ENCODE results near the gene ALG1L2. TPM values are rescaled to one million over a fixed set of nuclear protein-coding genes. Genes with fewer than 3 reads are reported as not detected.
A peak's percentile ranks its signal among the peaks of the same experiment; 100 is the strongest.
"Not testable (repeated sequence)": the region's sequence is repeated elsewhere in the genome, so short reads cannot be mapped to it uniquely, and the experiment has no call there.

Gene ALG1L2
- total RNA-seq, 4 donors from 2014 or later, result not detected

DNA sequence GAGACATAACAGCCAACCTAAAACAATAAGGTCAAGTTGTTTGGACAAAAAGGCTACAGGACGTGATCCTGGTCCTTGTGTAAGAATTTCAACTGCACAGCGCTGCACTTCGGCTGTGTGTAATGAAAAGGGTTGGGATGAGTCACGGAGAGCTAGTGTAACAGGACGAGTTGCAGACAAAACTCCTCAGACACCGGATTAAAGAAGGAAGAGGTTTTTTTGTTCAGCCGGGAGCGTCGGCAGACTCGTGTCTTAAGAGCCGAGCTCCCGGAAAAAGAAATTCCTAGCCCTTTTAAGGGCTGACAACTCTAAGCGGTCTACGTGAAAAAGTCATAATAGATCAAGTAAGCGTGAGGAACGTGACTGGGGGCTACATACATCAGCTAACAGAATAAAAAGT, 59.1 kb downstream of the ALG1L2 start:
- WGBS, result 68% methylated on average over 16 of the region's 16 CpGs
- H3K4me1 ChIP-seq, result peaks cover 13% of the 10 kb centered on the region
- not testable (repeated sequence) for H3K9me3 ChIP-seq; H3K36me3 ChIP-seq; H3K4me3 ChIP-seq; DNase-seq (ENCODE audit: low spot score in 2 of 2); H3K27ac ChIP-seq; H3K27me3 ChIP-seq

DNA sequence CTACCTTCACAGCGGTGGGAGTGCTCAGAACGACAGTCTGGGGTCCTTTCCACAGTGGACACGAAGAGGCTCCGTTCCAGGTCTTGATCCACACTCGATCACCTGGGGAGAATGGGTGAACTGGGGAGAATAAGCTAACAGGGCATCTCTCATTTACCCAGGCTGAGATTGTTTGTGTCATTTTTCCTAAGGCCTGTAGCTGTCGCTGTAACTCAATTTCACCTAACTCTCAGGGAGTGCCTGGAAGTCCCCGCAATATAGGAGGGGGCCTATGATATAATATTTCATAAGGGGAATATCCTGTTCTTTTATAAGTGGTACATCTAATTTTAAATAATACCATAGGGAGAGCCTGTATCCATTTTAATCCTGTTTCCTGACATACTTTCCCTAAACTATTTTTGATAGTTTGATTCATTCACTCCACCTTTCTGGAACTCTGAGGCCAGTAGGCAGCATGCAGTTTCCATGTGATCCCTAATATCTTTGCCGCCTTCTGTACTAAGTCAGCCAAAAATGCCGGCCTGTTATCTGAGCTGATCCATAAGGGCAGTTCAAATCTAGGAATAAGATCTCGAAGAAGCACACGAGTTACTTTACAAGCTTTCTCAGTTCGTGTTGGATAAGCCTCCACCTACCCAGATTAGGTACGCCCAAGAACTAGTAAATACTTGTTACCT, 62.2 kb downstream of the ALG1L2 start:
- TF ChIP-seq, protein P1, sequence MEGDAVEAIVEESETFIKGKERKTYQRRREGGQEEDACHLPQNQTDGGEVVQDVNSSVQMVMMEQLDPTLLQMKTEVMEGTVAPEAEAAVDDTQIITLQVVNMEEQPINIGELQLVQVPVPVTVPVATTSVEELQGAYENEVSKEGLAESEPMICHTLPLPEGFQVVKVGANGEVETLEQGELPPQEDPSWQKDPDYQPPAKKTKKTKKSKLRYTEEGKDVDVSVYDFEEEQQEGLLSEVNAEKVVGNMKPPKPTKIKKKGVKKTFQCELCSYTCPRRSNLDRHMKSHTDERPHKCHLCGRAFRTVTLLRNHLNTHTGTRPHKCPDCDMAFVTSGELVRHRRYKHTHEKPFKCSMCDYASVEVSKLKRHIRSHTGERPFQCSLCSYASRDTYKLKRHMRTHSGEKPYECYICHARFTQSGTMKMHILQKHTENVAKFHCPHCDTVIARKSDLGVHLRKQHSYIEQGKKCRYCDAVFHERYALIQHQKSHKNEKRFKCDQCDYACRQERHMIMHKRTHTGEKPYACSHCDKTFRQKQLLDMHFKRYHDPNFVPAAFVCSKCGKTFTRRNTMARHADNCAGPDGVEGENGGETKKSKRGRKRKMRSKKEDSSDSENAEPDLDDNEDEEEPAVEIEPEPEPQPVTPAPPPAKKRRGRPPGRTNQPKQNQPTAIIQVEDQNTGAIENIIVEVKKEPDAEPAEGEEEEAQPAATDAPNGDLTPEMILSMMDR (IDR thresholded peaks at IDR 0.05), result peak in 1 of 2 donors; percentile 29

DNA sequence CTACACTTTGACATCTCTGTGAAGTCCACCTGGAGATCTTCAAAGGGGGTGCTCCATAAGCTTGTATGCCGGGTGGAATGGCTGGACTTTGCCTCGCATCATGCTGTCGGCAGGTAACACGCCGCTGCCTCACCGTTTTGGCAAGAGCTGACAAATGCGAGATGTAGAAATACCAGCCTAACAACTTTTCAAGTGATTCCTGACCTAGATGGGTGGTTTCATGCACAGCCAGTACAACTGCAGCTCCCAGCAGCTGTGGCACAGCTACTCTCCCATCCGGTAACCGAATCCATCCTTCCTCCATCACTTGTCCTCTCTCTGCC, 62.7 kb downstream of the ALG1L2 start:
- DNase-seq (ENCODE audit: low spot score in 2 of 2); H3K4me3 ChIP-seq; H3K9me3 ChIP-seq; H3K36me3 ChIP-seq; H3K27me3 ChIP-seq: not testable (repeated sequence)
- Histone ChIP-seq H3K4me1 (peaks cover 13% of the 10 kb centered on the region), H3K27ac (peak overlapping the region; percentile 48)
- WGBS, result 35% methylated on average over 9 of the region's 9 CpGs

More for the DNA sequence above, 62.2 kb downstream of the ALG1L2 start:
- WGBS, result 51% methylated on average over 11 of the region's 13 CpGs
- H3K4me3 ChIP-seq; H3K9me3 ChIP-seq; H3K36me3 ChIP-seq; H3K27me3 ChIP-seq; DNase-seq (ENCODE audit: low spot score in 2 of 2): not testable (repeated sequence)
- H3K4me1 ChIP-seq, result peaks cover 13% of the 10 kb centered on the region
- H3K27ac ChIP-seq, result peak overlapping the region; percentile 48

DNA sequence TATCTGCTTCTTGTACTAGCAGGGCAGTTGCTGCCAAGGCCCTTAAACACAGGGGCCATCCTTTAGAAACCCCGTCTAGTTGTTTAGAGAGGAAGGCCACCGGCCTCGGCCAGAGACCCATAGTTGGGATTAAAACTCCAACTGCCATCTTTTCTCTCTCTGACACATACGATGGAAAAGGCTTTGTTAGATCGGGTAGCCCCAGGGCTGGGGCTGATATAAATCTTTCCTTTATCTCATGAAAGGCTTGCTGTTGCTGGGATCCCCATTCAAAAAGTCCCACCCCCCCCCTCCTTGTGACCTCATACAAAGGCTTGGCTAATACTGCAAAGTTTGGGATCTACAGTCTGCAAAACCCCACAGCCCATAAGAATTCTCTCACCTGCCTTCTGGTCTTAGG, 63.8 kb downstream of the ALG1L2 start:
- H3K27me3 ChIP-seq; H3K27ac ChIP-seq; H3K4me3 ChIP-seq; H3K9me3 ChIP-seq; H3K36me3 ChIP-seq; DNase-seq (ENCODE audit: low spot score in 2 of 2): not testable (repeated sequence)
- WGBS, result 73% methylated on average over 5 of the region's 5 CpGs
- H3K4me1 ChIP-seq, result peaks cover 13% of the 10 kb centered on the region

DNA sequence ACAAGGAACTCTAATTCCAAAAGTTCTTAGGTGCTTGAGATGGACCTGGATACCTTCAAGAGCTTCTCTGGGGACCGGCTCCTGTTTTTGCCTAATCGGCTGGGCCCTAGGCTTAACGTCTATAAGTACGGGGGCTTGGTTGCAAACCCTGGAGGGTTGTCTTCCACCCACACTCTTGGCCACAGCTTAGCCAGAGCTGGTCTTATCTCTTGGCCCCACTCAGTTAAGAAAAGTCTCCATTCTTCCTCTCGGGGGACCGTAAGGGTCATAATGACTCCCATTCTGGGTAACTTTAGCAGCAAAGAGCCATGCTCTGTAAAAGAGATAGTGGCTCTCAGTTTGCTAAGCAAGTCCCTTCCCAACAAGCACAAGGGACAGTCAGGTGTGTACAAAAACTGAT, 64.8 kb downstream of the ALG1L2 start:
- H3K4me3 ChIP-seq; H3K36me3 ChIP-seq; H3K27ac ChIP-seq; H3K9me3 ChIP-seq; H3K27me3 ChIP-seq; DNase-seq (ENCODE audit: low spot score in 2 of 2): not testable (repeated sequence)
- WGBS, result 76% methylated on average over 5 of the region's 6 CpGs
- peaks cover 13% of the 10 kb centered on the region for H3K4me1 ChIP-seq

Other genes starting within 250 kb of the ALG1L2 start
- 10 to 100 TPM; 14.6 to 26.4 (median 22.4) TPM for gene TMCC1, start 188.1 kb upstream of the ALG1L2 start, total RNA-seq
- gene TRH, start 107.1 kb upstream of the ALG1L2 start, total RNA-seq, result not detected